ENCODE measurements around the gene GPRIN2. TPM values are rescaled to one million over a fixed set of nuclear protein-coding genes. Genes with fewer than 3 reads are reported as not detected.

Gene GPRIN2
- total RNA-seq (2022; extraction: Qiagen RNA extraction): 27.8 to 43.2 TPM (median 36.3 TPM) in 5 replicates

GRCh38 chr10:46556515-46557318 lies at the start of gene GPRIN2:
Gene GPRIN2 (minus strand): TSS chr10:46556658. CDS start chr10:46550736, 5,922 bp downstream.

GRCh38 chr10:46578474-46579178 lies 22.2 kb upstream of the GPRIN2 start, which contains the start of gene SYT15:
Gene SYT15 (plus strand): TSS chr10:46579128. CDS start chr10:46579169, 41 bp downstream.

Other genes with a start within 250 kb of the GPRIN2 start
- 94.4 to 128 TPM (median 105 TPM) in 5 replicates for gene ANXA8L1, start 180.9 kb downstream of the GPRIN2 start, total RNA-seq (2022; extraction: Qiagen RNA extraction)
- 24.7 to 53.5 TPM (median 40.8 TPM) in 5 replicates for gene NPY4R, start 90.7 kb downstream of the GPRIN2 start, total RNA-seq (2022; extraction: Qiagen RNA extraction)
- 2.6 to 3.3 TPM (median 2.7 TPM) in 5 replicates for gene SYT15, start 22.5 kb upstream of the GPRIN2 start, total RNA-seq (2022; extraction: Qiagen RNA extraction)